Astrocyte (in vitro differentiated cells and primary cell): ENCODE results near the gene HYCC1. TPM values are rescaled to one million over a fixed set of nuclear protein-coding genes. Genes with fewer than 3 reads are reported as not detected.
A peak's percentile ranks its signal among the peaks of the same experiment; 100 is the strongest.

Experiments used
- DNase-seq: peaks from one replicate; pipeline ENCODE4 v3.0.0-alpha.2; 2010; ENCODE audit warnings: low read depth
- FAIRE-seq: peaks from 2 replicates; lab custom pipeline; 2011; peaks lifted over from hg19 to GRCh38; lab: Jason Lieb, UNC
- H2AFZ ChIP-seq: 2 replicates; pipeline ENCODE4 v1.6.0; 2012; ENCODE audit warnings: low read depth, low read length, inconsistent platforms
- H3K27ac ChIP-seq: 2 replicates; pipeline ENCODE4 v1.5.1; 2011; ENCODE audit warnings: low read depth, low read length, inconsistent platforms
- H3K27me3 ChIP-seq: 2 replicates; pipeline ENCODE4 v1.6.0; 2011; ENCODE audit warnings: low read length, inconsistent platforms; ENCODE audit not compliant: insufficient read depth
- H3K36me3 ChIP-seq: 2 replicates; pipeline ENCODE4 v1.5.1; 2011; ENCODE audit warnings: low read length, inconsistent platforms; ENCODE audit not compliant: insufficient read depth
- H3K4me1 ChIP-seq: 2 replicates; pipeline ENCODE4 v1.5.1; 2011; ENCODE audit warnings: low read length, inconsistent platforms; ENCODE audit not compliant: insufficient read depth
- H3K4me2 ChIP-seq: 2 replicates; pipeline ENCODE4 v1.6.0; 2012; ENCODE audit warnings: low read length, inconsistent platforms
- H3K4me3 ChIP-seq: 2 replicates; pipeline ENCODE4 v1.5.1; 2011; ENCODE audit warnings: low read depth, mild to moderate bottlenecking, low read length, inconsistent platforms; ENCODE audit not compliant: insufficient read depth
- H3K79me2 ChIP-seq: 2 replicates; pipeline ENCODE4 v1.6.0; 2012; ENCODE audit warnings: mild to moderate bottlenecking, low read length, inconsistent platforms; ENCODE audit not compliant: insufficient read depth
- H3K9ac ChIP-seq: 2 replicates; pipeline ENCODE4 v1.6.0; 2012; ENCODE audit warnings: mild to moderate bottlenecking, low read length, inconsistent platforms
- H3K9me3 ChIP-seq: 2 replicates; pipeline ENCODE4 v1.5.1; 2012; ENCODE audit warnings: low read depth, mild to moderate bottlenecking, low read length, inconsistent platforms; ENCODE audit not compliant: insufficient read depth
- H4K20me1 ChIP-seq: 2 replicates; pipeline ENCODE4 v1.6.0; 2012; ENCODE audit warnings: low read length, inconsistent platforms; ENCODE audit not compliant: insufficient read depth
- H3K27ac Mint-ChIP-seq: one replicate; pipeline ENCODE4 v1.8.0; 2021; ENCODE audit warnings: mild to moderate bottlenecking, mixed read lengths; ENCODE audit not compliant: unreplicated experiment
- H3K27me3 Mint-ChIP-seq: one replicate; pipeline ENCODE4 v1.8.0; 2021; ENCODE audit warnings: low read depth, mixed read lengths; ENCODE audit not compliant: unreplicated experiment
- H3K36me3 Mint-ChIP-seq: one replicate; pipeline ENCODE4 v1.8.0; 2021; ENCODE audit warnings: low read depth, mixed read lengths; ENCODE audit not compliant: unreplicated experiment
- H3K4me1 Mint-ChIP-seq: one replicate; pipeline ENCODE4 v1.8.0; 2021; ENCODE audit warnings: low read depth, mixed read lengths; ENCODE audit not compliant: unreplicated experiment
- H3K4me3 Mint-ChIP-seq: one replicate; pipeline ENCODE4 v1.8.0; 2021; ENCODE audit warnings: mild to moderate bottlenecking, moderate library complexity, mixed read lengths; ENCODE audit not compliant: unreplicated experiment
- H3K9me3 Mint-ChIP-seq: one replicate; pipeline ENCODE4 v1.8.0; 2021; ENCODE audit warnings: mild to moderate bottlenecking, mixed read lengths; ENCODE audit not compliant: unreplicated experiment
- EZH2 ChIP-seq: IDR thresholded peaks from 2 replicates; pipeline ENCODE4 v1.6.1; 2012; ENCODE audit warnings: mild to moderate bottlenecking, low read length, inconsistent platforms; ENCODE audit not compliant: insufficient read depth
- total RNA-seq: library from RNA; stranded (reverse); gene quantifications from 2 replicates; pipeline ENCODE4 v1.2.1, GENCODE V29; 2021
- TF ChIP-seq, protein P1 (sequence below): IDR thresholded peaks from 2 replicates; pipeline ENCODE4 v1.5.1; 2011; ENCODE audit warnings: low read depth, mild to moderate bottlenecking, inconsistent platforms, low read length, moderate library complexity; ENCODE audit not compliant: insufficient read depth

HYCC1 gene
- total RNA-seq, 1 donor from 2014 or later: 79.8 TPM

DNA sequence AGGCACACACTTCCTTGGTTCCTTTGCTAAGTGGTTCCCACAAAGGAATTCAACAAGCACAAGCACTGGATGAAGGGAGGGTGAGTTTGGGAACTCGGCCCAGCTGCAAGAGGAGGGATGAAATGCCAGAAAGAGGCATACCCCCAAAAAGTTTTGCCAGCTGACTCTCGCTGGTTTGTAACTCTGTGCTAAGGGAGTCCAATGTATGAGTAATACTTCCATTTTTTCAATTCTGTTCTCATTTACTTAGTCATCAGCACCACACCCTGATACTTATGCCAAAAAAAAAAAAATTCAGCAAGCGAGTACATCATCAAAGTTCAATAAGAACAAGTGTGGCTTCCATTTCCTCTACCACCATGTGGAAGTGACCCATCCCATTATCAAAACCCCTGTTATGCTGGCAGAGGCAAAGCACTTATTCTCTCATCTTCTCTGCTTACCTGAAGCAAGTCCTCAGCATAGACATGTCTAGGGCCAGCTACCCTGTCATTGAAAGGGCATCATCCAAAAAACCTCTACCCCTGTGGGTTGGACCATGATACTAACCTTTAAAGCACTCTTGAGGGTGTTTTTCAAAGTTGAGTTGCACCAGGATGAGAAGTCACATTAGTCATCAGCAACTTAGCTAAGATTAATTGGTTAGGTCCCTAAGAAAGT is 6.9 kb upstream of the HYCC1 start:
- no peak overlapping the region for H3K4me3 ChIP-seq
- H3K27ac ChIP-seq: peak overlapping the region; percentile 72
- no peaks in the 10 kb centered on the region for H3K9me3 ChIP-seq
- H3K27me3 Mint-ChIP-seq: no peaks in the 10 kb centered on the region
- no peaks in the 10 kb centered on the region for H3K36me3 Mint-ChIP-seq
- DNase-seq (peak; percentile 95), FAIRE-seq (peak; percentile 78)
- TF ChIP-seq EZH2: no peak
- TF ChIP-seq, protein P1, sequence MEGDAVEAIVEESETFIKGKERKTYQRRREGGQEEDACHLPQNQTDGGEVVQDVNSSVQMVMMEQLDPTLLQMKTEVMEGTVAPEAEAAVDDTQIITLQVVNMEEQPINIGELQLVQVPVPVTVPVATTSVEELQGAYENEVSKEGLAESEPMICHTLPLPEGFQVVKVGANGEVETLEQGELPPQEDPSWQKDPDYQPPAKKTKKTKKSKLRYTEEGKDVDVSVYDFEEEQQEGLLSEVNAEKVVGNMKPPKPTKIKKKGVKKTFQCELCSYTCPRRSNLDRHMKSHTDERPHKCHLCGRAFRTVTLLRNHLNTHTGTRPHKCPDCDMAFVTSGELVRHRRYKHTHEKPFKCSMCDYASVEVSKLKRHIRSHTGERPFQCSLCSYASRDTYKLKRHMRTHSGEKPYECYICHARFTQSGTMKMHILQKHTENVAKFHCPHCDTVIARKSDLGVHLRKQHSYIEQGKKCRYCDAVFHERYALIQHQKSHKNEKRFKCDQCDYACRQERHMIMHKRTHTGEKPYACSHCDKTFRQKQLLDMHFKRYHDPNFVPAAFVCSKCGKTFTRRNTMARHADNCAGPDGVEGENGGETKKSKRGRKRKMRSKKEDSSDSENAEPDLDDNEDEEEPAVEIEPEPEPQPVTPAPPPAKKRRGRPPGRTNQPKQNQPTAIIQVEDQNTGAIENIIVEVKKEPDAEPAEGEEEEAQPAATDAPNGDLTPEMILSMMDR: no peak
- H2AFZ ChIP-seq: peak overlapping the region; percentile 31
- H3K4me1 Mint-ChIP-seq: peaks cover 26% of the 10 kb centered on the region
- peak overlapping the region; percentile 66 for H3K4me2 ChIP-seq
- H3K9ac ChIP-seq: peak overlapping the region; percentile 32
- H3K27ac Mint-ChIP-seq: peak overlapping the region; percentile 59
- H3K9me3 Mint-ChIP-seq: no peaks in the 10 kb centered on the region
- no peaks in the 10 kb centered on the region for H3K36me3 ChIP-seq
- H3K4me3 Mint-ChIP-seq: no peak overlapping the region
- H4K20me1 ChIP-seq: no peaks in the 10 kb centered on the region
- H3K4me1 ChIP-seq: peaks cover 24% of the 10 kb centered on the region
- no peaks in the 10 kb centered on the region for H3K79me2 ChIP-seq
- H3K27me3 ChIP-seq: no peaks in the 10 kb centered on the region

DNA sequence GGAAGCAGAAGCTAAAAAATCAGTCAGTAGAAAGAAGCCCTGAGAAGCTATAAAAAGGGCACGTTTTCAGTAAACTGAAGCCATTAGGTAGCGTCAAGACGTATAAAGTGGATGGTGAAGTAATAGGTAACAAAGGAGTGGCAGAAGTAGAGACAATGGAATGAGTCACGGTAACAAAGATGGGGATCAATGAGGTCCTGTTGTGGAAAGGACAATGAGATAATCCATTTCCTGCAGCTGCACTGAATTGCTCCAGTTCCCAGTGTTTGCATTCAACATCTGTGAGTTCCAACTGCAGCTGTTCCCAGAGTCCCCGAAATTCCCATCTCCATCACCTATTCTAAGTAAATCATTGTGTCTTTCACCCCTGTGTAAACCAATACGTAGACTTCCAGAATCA is 4.8 kb upstream of the HYCC1 start:
- H3K4me3 ChIP-seq: no peak overlapping the region
- Mint-ChIP-seq H3K4me1 (peaks cover 26% of the 10 kb centered on the region), H3K36me3 (no peaks in the 10 kb centered on the region), H3K27ac (no peak overlapping the region), H3K4me3 (no peak overlapping the region), H3K9me3 (no peaks in the 10 kb centered on the region), H3K27me3 (no peaks in the 10 kb centered on the region)
- TF ChIP-seq EZH2: no peak
- TF ChIP-seq, protein P1: no peak
- no peaks in the 10 kb centered on the region for H4K20me1 ChIP-seq
- no peak overlapping the region for H3K9ac ChIP-seq
- H3K79me2 ChIP-seq: peaks cover 1% of the 10 kb centered on the region
- no peaks in the 10 kb centered on the region for H3K27me3 ChIP-seq
- H2AFZ ChIP-seq: no peak overlapping the region
- H3K4me1 ChIP-seq: peaks cover 24% of the 10 kb centered on the region
- no peak for FAIRE-seq
- no peak overlapping the region for H3K27ac ChIP-seq
- H3K4me2 ChIP-seq: peak overlapping the region; percentile 1
- DNase-seq: no peak
- no peaks in the 10 kb centered on the region for H3K36me3 ChIP-seq
- H3K9me3 ChIP-seq: no peaks in the 10 kb centered on the region

DNA sequence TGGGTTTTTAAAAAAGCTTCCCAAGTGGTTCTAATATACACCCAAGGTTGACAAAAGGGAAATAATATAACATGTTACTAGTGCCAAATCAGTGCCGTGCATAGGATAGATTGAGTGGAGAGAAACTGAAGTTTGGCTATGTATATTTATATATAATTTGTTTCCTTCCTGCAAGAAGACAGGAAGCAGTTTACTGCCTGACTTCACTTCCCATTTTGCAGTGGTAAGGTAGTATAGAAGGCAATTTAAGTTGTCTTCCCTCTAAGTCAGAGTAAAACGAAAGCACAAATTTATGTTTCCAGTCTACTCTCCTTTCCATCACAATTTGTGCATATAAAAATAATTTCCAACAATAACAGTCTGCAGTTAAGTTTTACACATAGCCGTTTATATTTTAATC is 3.4 kb upstream of the HYCC1 start:
- Histone ChIP-seq H3K27me3 (no peaks in the 10 kb centered on the region), H3K9ac (no peak overlapping the region), H3K27ac (no peak overlapping the region), H3K36me3 (no peaks in the 10 kb centered on the region), H3K79me2 (peaks cover 16% of the 10 kb centered on the region), H3K4me3 (no peak overlapping the region), H3K9me3 (no peaks in the 10 kb centered on the region), H2AFZ (no peak overlapping the region), H3K4me1 (peaks cover 16% of the 10 kb centered on the region), H4K20me1 (peaks cover 9% of the 10 kb centered on the region), H3K4me2 (no peak overlapping the region)
- no peaks in the 10 kb centered on the region for H3K9me3 Mint-ChIP-seq
- peaks cover 18% of the 10 kb centered on the region for H3K4me1 Mint-ChIP-seq
- FAIRE-seq: no peak
- no peak overlapping the region for H3K27ac Mint-ChIP-seq
- no peaks in the 10 kb centered on the region for H3K36me3 Mint-ChIP-seq
- DNase-seq: no peak
- no peaks in the 10 kb centered on the region for H3K27me3 Mint-ChIP-seq
- TF ChIP-seq EZH2: no peak
- TF ChIP-seq, protein P1: no peak
- no peak overlapping the region for H3K4me3 Mint-ChIP-seq
